Activated T-cell treated with anti-CD3 and anti-CD28 coated beads for 4 hours (primary cell): ENCODE data around the gene CENPVL3.
"Not testable (repeated sequence)": the region's sequence is repeated elsewhere in the genome, so short reads cannot be mapped to it uniquely, and the experiment has no call there.

ENCODE experiments used
- DNase-seq: peaks from one replicate; pipeline ENCODE4 v3.0.0-alpha.2; 2020

The CENPVL3 gene

DNA sequence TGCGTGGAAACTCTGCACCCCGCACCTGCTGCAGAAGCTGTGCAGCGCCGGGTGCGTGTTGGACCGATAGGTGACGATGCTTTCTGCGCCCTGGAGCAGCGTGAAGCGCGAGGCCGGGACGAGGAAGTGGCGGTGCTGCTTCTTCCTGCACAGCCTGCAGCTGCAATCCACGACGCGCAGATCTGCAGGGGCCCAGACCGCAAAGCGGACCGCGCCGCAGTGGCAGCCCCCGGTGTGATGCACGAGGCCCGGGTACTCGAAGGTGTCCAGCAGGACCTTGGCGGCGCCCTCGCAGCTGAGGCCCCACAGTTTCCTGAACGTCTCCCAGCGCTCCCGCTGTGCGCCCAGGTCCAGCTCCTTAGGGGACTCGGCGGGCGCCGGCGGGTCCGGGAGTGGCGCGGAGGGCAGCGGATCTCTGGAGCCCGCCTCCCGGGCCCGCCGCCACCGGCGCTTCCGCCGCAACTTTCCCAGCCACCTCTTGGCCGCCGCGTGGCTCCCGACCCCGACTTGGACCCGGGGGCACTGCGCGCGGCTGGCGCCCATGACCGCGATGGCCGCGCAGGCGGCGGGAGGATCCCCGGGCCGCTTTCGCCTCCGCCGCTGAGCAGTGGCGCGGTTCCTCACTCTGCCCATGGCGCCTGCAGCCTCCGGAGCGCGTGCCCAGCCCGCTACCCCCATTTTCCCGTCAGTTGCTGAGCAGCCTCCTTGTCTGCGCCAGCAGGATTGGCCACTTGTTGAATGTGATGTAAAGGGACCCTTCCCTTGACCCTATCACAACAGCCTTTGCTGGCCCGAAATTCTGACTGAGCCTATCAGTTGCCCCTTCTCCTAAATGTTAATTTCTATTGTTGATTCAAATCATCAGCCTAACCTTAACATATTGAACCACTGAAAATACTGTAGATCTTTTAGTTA, at the start of gene CENPVL3:
TSS of gene CENPVL3 (minus strand) at position 672 of the 915 bp plus-strand sequence. CDS start at position 633, 39 bp downstream.
- not testable (repeated sequence) for DNase-seq

DNA sequence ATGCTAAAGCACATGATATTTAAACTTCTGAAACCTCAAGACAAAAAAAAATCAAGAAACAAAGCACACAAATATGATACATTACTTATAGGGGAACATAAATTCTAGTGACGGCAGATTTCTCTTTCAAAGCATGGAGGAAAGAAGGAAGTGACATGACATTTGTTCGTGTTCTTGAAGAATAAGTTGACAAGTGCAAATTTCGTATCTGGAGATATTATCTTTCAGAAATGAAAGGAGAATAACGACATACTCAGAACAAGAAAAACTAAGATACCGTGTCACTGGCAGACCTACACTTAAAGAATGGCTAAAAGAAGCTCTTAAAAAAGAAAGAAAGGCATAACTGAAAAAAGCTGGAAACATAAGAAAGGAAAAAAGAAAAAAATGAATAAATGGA, 47.3 kb upstream of the CENPVL3 start:
- DNase-seq = no peak

DNA sequence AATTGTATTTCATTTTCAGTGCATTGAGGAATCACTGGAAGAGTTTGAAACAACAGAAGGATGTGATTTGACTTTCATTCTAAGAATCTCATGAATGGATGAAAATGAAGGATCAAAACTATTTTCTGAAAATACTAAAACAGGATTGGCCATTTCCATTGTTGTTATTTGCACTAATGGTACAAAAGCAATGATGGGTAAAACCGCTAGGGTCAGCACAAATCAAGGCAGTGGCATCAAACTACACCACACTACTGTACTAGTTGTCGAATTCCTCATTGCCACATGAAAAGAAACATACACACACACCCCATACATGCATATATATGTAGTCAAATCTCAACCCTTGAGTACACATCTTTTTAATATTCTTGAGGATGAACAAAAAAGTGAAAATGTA, 24.7 kb upstream of the CENPVL3 start:
- no peak for DNase-seq

GRCh38 chrX:51641421-51642021, 22.8 kb upstream of the CENPVL3 start:
- DNase-seq = no peak

DNA sequence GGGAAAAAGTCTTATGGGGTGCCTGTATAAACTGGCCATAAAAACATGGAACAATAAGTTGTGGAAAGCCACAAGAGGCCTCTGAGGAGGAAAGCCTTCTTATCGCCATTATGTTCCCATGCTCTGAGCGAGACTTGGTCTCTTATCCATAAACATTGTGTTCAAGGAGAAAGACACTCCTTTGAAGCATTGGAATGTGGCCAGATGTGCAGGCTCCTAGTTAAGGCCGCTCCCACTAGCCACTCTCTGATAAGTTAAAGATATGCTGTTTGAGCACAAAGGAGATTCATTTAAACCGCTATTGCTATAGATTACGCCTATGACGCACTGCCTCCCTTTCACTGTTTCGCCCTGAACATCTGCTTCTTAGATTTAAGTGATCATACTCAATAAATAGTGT, 17.8 kb upstream of the CENPVL3 start:
- DNase-seq = not testable (repeated sequence)

DNA sequence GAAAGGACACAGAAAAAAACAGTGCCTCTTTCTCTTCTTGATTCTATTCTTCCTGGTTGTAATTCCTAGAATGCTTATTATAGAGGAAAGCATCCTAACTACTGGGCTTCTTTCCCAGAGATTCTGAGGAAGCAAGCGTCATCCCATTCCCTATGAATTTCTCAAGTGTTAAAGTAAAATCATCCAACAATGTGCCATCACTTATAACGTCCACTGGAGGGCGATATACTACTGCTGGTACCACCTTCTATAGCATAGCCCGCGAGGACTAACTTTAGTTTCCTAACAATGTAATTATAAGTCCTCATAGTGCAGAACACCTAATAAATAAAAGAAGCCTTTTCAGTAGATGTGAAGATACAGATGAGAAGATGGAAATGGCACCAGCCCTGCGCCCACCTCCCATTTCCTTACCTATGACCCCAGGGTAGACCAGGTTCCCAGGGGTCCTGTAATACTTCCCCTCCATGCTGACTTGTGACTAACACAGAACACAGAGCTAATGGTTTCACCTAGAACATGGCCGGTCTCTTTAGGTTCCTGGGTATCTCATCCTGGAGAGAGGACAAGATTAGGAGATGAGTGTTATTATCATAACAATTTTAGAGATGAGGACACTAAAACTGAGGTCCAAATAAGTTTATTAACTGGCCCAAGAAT, 4.2 kb downstream of the CENPVL3 start:
- no peak for DNase-seq

- DNase-seq = no peak
Measured at GRCh38 chrX:51608766-51609165, 9.9 kb downstream of the CENPVL3 start.

DNA sequence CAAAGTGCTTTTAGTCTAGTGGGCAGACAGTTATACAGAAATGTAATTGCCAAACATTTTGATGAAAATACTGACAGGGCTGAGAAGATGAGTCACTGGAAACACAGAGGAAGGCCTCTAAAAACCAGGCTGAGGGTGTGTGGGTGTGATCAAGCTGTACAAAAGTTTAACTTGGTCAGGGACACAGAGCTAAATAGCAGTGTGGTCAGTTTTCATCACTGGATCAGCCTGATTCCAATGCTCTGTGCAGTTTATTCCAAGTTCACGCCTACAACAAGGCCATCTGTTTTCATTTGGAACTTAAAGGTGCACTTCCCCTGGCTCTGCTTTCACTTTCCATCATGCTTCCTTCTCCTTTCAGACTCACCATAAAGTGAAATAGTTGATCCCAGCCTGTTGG, 10.6 kb downstream of the CENPVL3 start:
- DNase-seq = no peak

DNA sequence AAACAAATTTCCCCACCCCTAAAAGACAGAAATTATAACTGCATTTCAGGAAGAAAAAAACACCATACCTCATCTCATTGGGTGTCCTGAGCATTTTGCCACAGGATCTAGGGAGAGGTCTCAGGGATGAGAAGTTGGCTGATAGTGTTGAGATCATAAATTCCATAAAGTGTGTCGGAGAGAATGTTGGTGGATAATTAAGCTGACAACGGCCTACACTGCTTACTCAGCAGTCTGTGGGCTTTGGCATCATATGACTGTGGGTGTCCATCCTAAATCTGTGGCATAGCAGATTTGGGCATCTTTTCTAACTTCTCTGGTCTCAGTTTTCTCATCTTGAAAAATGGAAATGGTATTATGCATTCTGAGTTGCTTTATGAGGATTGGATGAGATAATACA, 12.3 kb downstream of the CENPVL3 start:
- no peak for DNase-seq

- DNase-seq = no peak
Measured at GRCh38 chrX:51598899-51599298, 19.8 kb downstream of the CENPVL3 start.

DNA sequence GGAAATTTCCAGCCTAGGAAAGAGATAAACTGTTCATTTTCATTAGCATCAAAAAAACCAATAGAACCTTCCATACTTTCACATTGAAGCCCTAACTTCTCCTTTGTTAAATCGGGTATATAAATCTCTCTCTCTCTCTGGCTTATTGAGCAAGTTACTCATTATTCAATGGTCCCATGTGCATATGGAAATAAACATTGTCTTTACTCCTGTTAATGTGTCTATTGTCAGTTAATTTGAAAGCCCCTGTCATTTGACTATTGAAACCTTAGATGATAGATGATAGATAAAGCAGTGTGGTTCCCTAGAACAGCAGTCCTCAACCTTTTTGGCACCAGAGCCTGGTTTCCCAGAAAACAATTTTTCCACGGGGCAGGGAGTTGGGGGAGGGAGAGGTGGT, 46.8 kb downstream of the CENPVL3 start:
- no peak for DNase-seq

DNA sequence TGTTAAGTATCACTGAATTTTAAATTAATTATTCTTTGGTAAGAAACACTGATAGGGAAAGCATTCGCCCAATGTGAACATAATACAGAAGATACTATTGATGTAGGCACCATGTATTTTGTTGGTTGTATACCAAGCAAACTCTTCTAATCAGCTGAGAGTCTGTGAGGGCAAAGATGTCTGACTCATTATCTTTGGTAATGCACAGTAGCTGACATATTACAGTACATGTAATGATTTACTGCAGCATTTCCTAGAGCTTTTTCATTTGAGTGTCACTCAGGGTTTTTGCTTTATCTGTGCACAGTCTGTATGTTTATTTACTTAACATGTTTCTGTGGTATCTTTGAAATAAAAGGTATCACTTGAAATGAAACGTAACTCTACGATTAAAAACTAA, 49.2 kb downstream of the CENPVL3 start:
- no peak for DNase-seq

GRCh38 chrX:51568586-51568985, 50.1 kb downstream of the CENPVL3 start:
- no peak for DNase-seq
